ENCODE results near the gene VPS51.

DNA sequence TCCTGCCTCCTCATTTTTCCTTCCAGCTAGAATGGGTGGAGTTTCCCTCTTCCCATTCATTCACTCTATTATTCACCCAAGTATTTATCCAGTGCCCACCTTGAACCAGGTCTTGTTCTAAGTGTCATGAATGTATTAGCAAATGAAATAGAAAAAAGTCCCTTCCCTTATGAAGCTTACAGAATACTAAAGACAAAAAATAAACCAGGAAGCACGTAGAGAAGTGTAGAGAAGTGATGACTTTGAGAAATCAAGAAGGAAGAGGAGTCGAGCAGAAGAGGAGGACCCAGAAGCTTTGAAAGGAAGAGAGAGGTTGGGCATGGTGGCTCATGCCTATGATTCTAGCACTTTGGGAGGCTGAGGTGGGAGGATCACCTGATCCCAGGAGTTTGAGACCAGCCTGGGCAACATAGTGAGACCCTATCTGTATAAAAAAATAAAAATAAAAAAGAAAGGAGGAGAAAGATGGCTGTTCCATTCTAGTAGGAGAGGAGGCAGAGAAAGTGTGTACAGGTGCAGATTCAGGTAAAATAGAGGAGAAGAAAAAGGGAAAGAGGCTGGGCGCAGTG is 55.4 kb downstream of the VPS51 start:
- TF ChIP-seq, protein P1, sequence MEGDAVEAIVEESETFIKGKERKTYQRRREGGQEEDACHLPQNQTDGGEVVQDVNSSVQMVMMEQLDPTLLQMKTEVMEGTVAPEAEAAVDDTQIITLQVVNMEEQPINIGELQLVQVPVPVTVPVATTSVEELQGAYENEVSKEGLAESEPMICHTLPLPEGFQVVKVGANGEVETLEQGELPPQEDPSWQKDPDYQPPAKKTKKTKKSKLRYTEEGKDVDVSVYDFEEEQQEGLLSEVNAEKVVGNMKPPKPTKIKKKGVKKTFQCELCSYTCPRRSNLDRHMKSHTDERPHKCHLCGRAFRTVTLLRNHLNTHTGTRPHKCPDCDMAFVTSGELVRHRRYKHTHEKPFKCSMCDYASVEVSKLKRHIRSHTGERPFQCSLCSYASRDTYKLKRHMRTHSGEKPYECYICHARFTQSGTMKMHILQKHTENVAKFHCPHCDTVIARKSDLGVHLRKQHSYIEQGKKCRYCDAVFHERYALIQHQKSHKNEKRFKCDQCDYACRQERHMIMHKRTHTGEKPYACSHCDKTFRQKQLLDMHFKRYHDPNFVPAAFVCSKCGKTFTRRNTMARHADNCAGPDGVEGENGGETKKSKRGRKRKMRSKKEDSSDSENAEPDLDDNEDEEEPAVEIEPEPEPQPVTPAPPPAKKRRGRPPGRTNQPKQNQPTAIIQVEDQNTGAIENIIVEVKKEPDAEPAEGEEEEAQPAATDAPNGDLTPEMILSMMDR (IDR thresholded peaks at IDR 0.05 in 2 of 3, conservative IDR thresholded peaks at IDR 0.05 in 1 of 3; ENCODE audit: borderline replicate concordance in 1 of 3, insufficient read depth in 1 of 3, low read depth in 2 of 3, low read length in 2 of 3): no peak
- no peak for TF ChIP-seq SP1 (IDR thresholded peaks at IDR 0.05; ENCODE audit: low read depth)
- TF ChIP-seq POLR2A (IDR thresholded peaks at IDR 0.05; ENCODE audit: borderline replicate concordance, extremely low read depth, insufficient read depth, insufficient read length): no peak
- TF ChIP-seq SIN3A (IDR thresholded peaks at IDR 0.05; ENCODE audit: low read depth): no peak

All from HCT116 (cell line).